ENCODE results near the gene TNIP1.

Gene TNIP1

GRCh38 chr5:151058301-151058700 is 22.5 kb downstream of the TNIP1 start:
- Histone ChIP-seq H3K4me3 (ENCODE audit: insufficient read depth, low read depth, low read length, poor library complexity, severe bottlenecking) (no peak overlapping the region), H3K9me3 (ENCODE audit: control insufficient read depth, low read length) (no peaks in the 10 kb centered on the region), H3K27me3 (replicated peaks; ENCODE audit: control insufficient read depth, insufficient read depth, low read length, poor library complexity, severe bottlenecking) (no peaks in the 10 kb centered on the region), H3K4me1 (ENCODE audit: control insufficient read depth, insufficient read depth, low read length, poor library complexity, severe bottlenecking) (peaks cover 13% of the 10 kb centered on the region), H3K36me3 (ENCODE audit: control insufficient read depth, insufficient read depth, low read length) (peaks cover 96% of the 10 kb centered on the region), H3K27ac (ENCODE audit: insufficient read depth, low read length, poor library complexity, severe bottlenecking) (no peak overlapping the region)
- no peak for DNase-seq

- Histone ChIP-seq H3K9me3 (ENCODE audit: control insufficient read depth, low read length) (no peaks in the 10 kb centered on the region), H3K36me3 (ENCODE audit: control insufficient read depth, insufficient read depth, low read length) (peaks cover 92% of the 10 kb centered on the region), H3K27ac (ENCODE audit: insufficient read depth, low read length, poor library complexity, severe bottlenecking) (no peak overlapping the region), H3K4me3 (ENCODE audit: insufficient read depth, low read depth, low read length, poor library complexity, severe bottlenecking) (no peak overlapping the region), H3K27me3 (replicated peaks; ENCODE audit: control insufficient read depth, insufficient read depth, low read length, poor library complexity, severe bottlenecking) (no peaks in the 10 kb centered on the region), H3K4me1 (ENCODE audit: control insufficient read depth, insufficient read depth, low read length, poor library complexity, severe bottlenecking) (peaks cover 13% of the 10 kb centered on the region)
- no peak for DNase-seq
Observed at GRCh38 chr5:151056379-151057325, 24.2 kb downstream of the TNIP1 start.

GRCh38 chr5:151055336-151055735 is 25.5 kb downstream of the TNIP1 start:
- DNase-seq: no peak
- H3K4me1 ChIP-seq (ENCODE audit: control insufficient read depth, insufficient read depth, low read length, poor library complexity, severe bottlenecking): peaks cover 8% of the 10 kb centered on the region
- no peaks in the 10 kb centered on the region for H3K9me3 ChIP-seq (ENCODE audit: control insufficient read depth, low read length)
- H3K36me3 ChIP-seq (ENCODE audit: control insufficient read depth, insufficient read depth, low read length): peaks cover 90% of the 10 kb centered on the region
- H3K27ac ChIP-seq (ENCODE audit: insufficient read depth, low read length, poor library complexity, severe bottlenecking): no peak overlapping the region
- H3K4me3 ChIP-seq (ENCODE audit: insufficient read depth, low read depth, low read length, poor library complexity, severe bottlenecking): no peak overlapping the region
- H3K27me3 ChIP-seq (replicated peaks; ENCODE audit: control insufficient read depth, insufficient read depth, low read length, poor library complexity, severe bottlenecking): no peaks in the 10 kb centered on the region

- DNase-seq: no peak
- H3K36me3 ChIP-seq (ENCODE audit: control insufficient read depth, insufficient read depth, low read length): peaks cover 90% of the 10 kb centered on the region
- no peak overlapping the region for H3K27ac ChIP-seq (ENCODE audit: insufficient read depth, low read length, poor library complexity, severe bottlenecking)
- H3K9me3 ChIP-seq (ENCODE audit: control insufficient read depth, low read length): no peaks in the 10 kb centered on the region
- H3K4me1 ChIP-seq (ENCODE audit: control insufficient read depth, insufficient read depth, low read length, poor library complexity, severe bottlenecking): peaks cover 1% of the 10 kb centered on the region
- no peak overlapping the region for H3K4me3 ChIP-seq (ENCODE audit: insufficient read depth, low read depth, low read length, poor library complexity, severe bottlenecking)
- H3K27me3 ChIP-seq (replicated peaks; ENCODE audit: control insufficient read depth, insufficient read depth, low read length, poor library complexity, severe bottlenecking): no peaks in the 10 kb centered on the region
Observed at GRCh38 chr5:151054709-151055108, 26.1 kb downstream of the TNIP1 start.

- no peaks in the 10 kb centered on the region for H3K27me3 ChIP-seq (replicated peaks; ENCODE audit: control insufficient read depth, insufficient read depth, low read length, poor library complexity, severe bottlenecking)
- H3K4me1 ChIP-seq (ENCODE audit: control insufficient read depth, insufficient read depth, low read length, poor library complexity, severe bottlenecking): no peaks in the 10 kb centered on the region
- peaks cover 91% of the 10 kb centered on the region for H3K36me3 ChIP-seq (ENCODE audit: control insufficient read depth, insufficient read depth, low read length)
- no peak for DNase-seq
- no peaks in the 10 kb centered on the region for H3K9me3 ChIP-seq (ENCODE audit: control insufficient read depth, low read length)
- H3K27ac ChIP-seq (ENCODE audit: insufficient read depth, low read length, poor library complexity, severe bottlenecking): no peak overlapping the region
- no peak overlapping the region for H3K4me3 ChIP-seq (ENCODE audit: insufficient read depth, low read depth, low read length, poor library complexity, severe bottlenecking)
Observed at GRCh38 chr5:151053796-151054462, 26.9 kb downstream of the TNIP1 start.

- Histone ChIP-seq H3K9me3 (ENCODE audit: control insufficient read depth, low read length) (no peaks in the 10 kb centered on the region), H3K27ac (ENCODE audit: insufficient read depth, low read length, poor library complexity, severe bottlenecking) (no peak overlapping the region), H3K4me1 (ENCODE audit: control insufficient read depth, insufficient read depth, low read length, poor library complexity, severe bottlenecking) (no peaks in the 10 kb centered on the region), H3K36me3 (ENCODE audit: control insufficient read depth, insufficient read depth, low read length) (peaks cover 90% of the 10 kb centered on the region), H3K4me3 (ENCODE audit: insufficient read depth, low read depth, low read length, poor library complexity, severe bottlenecking) (no peak overlapping the region), H3K27me3 (replicated peaks; ENCODE audit: control insufficient read depth, insufficient read depth, low read length, poor library complexity, severe bottlenecking) (no peaks in the 10 kb centered on the region)
- DNase-seq: no peak
Observed at GRCh38 chr5:151052836-151053235, 28.0 kb downstream of the TNIP1 start.

GRCh38 chr5:151051931-151052608 is 28.8 kb downstream of the TNIP1 start:
- Histone ChIP-seq H3K27me3 (replicated peaks; ENCODE audit: control insufficient read depth, insufficient read depth, low read length, poor library complexity, severe bottlenecking) (no peaks in the 10 kb centered on the region), H3K27ac (ENCODE audit: insufficient read depth, low read length, poor library complexity, severe bottlenecking) (no peak overlapping the region), H3K4me3 (ENCODE audit: insufficient read depth, low read depth, low read length, poor library complexity, severe bottlenecking) (no peak overlapping the region), H3K4me1 (ENCODE audit: control insufficient read depth, insufficient read depth, low read length, poor library complexity, severe bottlenecking) (no peaks in the 10 kb centered on the region), H3K36me3 (ENCODE audit: control insufficient read depth, insufficient read depth, low read length) (peaks cover 90% of the 10 kb centered on the region), H3K9me3 (ENCODE audit: control insufficient read depth, low read length) (no peaks in the 10 kb centered on the region)
- no peak for DNase-seq

- H3K36me3 ChIP-seq (ENCODE audit: control insufficient read depth, insufficient read depth, low read length): peaks cover 90% of the 10 kb centered on the region
Observed at GRCh38 chr5:151051066-151051930, 29.5 kb downstream of the TNIP1 start.

GRCh38 chr5:151048526-151048925 is 32.3 kb downstream of the TNIP1 start:
- H3K36me3 ChIP-seq (ENCODE audit: control insufficient read depth, insufficient read depth, low read length): peaks cover 91% of the 10 kb centered on the region
- DNase-seq: no peak
- H3K27me3 ChIP-seq (replicated peaks; ENCODE audit: control insufficient read depth, insufficient read depth, low read length, poor library complexity, severe bottlenecking): no peaks in the 10 kb centered on the region
- no peak overlapping the region for H3K4me3 ChIP-seq (ENCODE audit: insufficient read depth, low read depth, low read length, poor library complexity, severe bottlenecking)
- H3K9me3 ChIP-seq (ENCODE audit: control insufficient read depth, low read length): no peaks in the 10 kb centered on the region
- no peak overlapping the region for H3K27ac ChIP-seq (ENCODE audit: insufficient read depth, low read length, poor library complexity, severe bottlenecking)
- no peaks in the 10 kb centered on the region for H3K4me1 ChIP-seq (ENCODE audit: control insufficient read depth, insufficient read depth, low read length, poor library complexity, severe bottlenecking)

More at GRCh38 chr5:151051066-151051930, 29.5 kb downstream of the TNIP1 start:
- H3K9me3 ChIP-seq (ENCODE audit: control insufficient read depth, low read length): no peaks in the 10 kb centered on the region
- no peak overlapping the region for H3K4me3 ChIP-seq (ENCODE audit: insufficient read depth, low read depth, low read length, poor library complexity, severe bottlenecking)
- peak; percentile 39 to 52 (median 47) for DNase-seq
- no peaks in the 10 kb centered on the region for H3K4me1 ChIP-seq (ENCODE audit: control insufficient read depth, insufficient read depth, low read length, poor library complexity, severe bottlenecking)
- H3K27me3 ChIP-seq (replicated peaks; ENCODE audit: control insufficient read depth, insufficient read depth, low read length, poor library complexity, severe bottlenecking): no peaks in the 10 kb centered on the region
- H3K27ac ChIP-seq (ENCODE audit: insufficient read depth, low read length, poor library complexity, severe bottlenecking): no peak overlapping the region

Measured in effector memory CD4-positive, alpha-beta T cell (primary cell).